Activated naive CD8-positive, alpha-beta T cell treated with anti-CD3 and anti-CD28 coated beads, Interleukin-2, amount 10 ng/mL, durations not matched to agents 7 days and 5 days (primary cell): ENCODE data around the gene BPIFB6. TPM values are rescaled to one million over a fixed set of nuclear protein-coding genes. Genes with fewer than 3 reads are reported as not detected.
"Not testable (repeated sequence)": the region's sequence is repeated elsewhere in the genome, so short reads cannot be mapped to it uniquely, and the experiment has no call there.

Experiments used
- ATAC-seq: fragments of 150-1000 bp; cut with Tn5 transposase; one replicate; pipeline ENCODE4 v1.10.0; 2021; ENCODE audit warnings: low read depth, moderate library complexity
- POLR2A ChIA-PET: fragments of 350-600 bp; sonication (Branson Sonifier 250); formaldehyde crosslinking; loops from one replicate; lab custom pipeline; 2021; ENCODE audit warnings: antibody characterized with exemption; lab: Charles Lee
- DNase-seq: peaks from one replicate; pipeline ENCODE4 v3.0.0; 2021
- H3K27ac Mint-ChIP-seq: one replicate; pipeline ENCODE4 v1.8.0; 2022; ENCODE audit warnings: mild to moderate bottlenecking, mixed read lengths
- H3K27me3 Mint-ChIP-seq: one replicate; pipeline ENCODE4 v1.8.0; 2022; ENCODE audit warnings: mild to moderate bottlenecking, moderate library complexity, mixed read lengths
- H3K36me3 Mint-ChIP-seq: one replicate; pipeline ENCODE4 v1.8.0; 2021; ENCODE audit warnings: mild to moderate bottlenecking, mixed read lengths
- H3K4me1 Mint-ChIP-seq: one replicate; pipeline ENCODE4 v1.8.0; 2021; ENCODE audit warnings: mixed read lengths
- H3K4me3 Mint-ChIP-seq: one replicate; pipeline ENCODE4 v1.8.0; 2022; ENCODE audit warnings: mild to moderate bottlenecking, moderate library complexity, mixed read lengths
- H3K9me3 Mint-ChIP-seq: one replicate; pipeline ENCODE4 v1.8.0; 2021; ENCODE audit warnings: mixed read lengths
- total RNA-seq, 2 experiments: library from RNA; stranded (reverse); gene quantifications; one replicate each; pipeline ENCODE4 v1.2.3, GENCODE V29; 2021

The BPIFB6 gene
- total RNA-seq, 2 experiments from 2014 or later: not detected

DNA sequence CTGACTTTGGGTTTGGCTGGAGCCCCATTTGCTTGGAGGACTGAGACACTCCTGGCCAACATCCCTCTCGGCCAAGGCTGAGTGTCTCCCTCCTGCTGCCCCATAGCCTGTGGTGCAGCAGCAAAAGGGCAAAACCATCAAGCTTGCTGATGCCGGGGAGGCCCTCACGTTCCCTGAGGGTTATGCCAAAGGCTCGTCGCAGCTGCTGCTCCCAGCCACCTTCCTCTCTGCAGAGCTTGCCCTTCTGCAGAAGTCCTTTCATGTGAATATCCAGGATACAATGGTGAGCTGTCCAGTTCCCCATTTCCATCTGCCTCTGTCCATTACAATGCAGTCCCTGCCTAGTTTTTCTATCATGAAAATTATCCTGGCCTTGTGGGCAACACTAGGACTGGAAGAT is 6.0 kb downstream of the BPIFB6 start:
- ATAC-seq (no peak), DNase-seq (no peak)
- Mint-ChIP-seq H3K9me3 (no peaks in the 10 kb centered on the region), H3K36me3 (no peaks in the 10 kb centered on the region), H3K27ac (no peak overlapping the region), H3K4me1 (no peaks in the 10 kb centered on the region), H3K4me3 (no peak overlapping the region), H3K27me3 (peaks cover 2% of the 10 kb centered on the region)
- POLR2A ChIA-PET: no interaction called here

DNA sequence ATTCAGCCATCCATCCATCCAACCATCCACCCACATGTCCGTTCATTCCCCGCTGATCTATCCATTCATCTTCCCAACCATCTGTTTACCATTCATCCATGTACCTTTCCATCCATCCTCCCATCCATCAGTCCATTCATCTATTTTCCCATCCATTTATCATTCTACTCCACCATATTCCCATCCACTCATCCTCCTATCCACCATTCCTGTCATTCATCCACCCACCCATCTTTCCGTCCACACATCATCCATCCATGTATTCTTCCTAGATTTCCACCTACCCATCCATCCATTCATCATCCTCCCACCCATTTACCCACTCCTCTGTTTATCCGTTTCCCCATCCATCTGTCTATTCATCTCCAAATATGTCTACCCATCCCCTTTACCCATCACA is 6.8 kb downstream of the BPIFB6 start:
- H3K4me1 Mint-ChIP-seq: no peaks in the 10 kb centered on the region
- no peak overlapping the region for H3K4me3 Mint-ChIP-seq
- H3K27ac Mint-ChIP-seq: no peak overlapping the region
- H3K9me3 Mint-ChIP-seq: no peaks in the 10 kb centered on the region
- H3K36me3 Mint-ChIP-seq: no peaks in the 10 kb centered on the region
- H3K27me3 Mint-ChIP-seq: peaks cover 2% of the 10 kb centered on the region
- no peak for ATAC-seq
- DNase-seq: no peak
- POLR2A ChIA-PET: no interaction called here

DNA sequence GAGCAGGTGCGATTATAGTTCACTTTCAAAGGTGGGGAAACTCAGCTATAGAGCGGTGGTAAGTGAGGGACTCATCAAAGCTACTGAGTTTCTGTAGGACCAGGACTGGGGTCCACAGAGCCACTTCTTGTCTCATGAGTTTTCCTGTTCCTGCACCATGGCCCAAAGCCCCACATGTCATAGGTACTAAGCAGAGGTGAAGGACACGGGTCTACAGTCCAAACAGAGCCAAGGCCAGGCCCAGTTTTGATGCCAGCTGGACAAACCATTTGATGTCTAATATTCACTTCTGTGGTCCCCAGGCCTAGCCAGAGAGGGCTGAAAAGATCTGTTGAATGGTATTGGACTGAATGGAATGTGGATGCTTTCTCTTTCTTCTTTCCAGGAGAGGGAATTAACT is 11.0 kb downstream of the BPIFB6 start:
- Mint-ChIP-seq H3K4me1 (no peaks in the 10 kb centered on the region), H3K27ac (no peak overlapping the region), H3K4me3 (no peak overlapping the region), H3K9me3 (peaks cover 4% of the 10 kb centered on the region), H3K27me3 (peaks cover 2% of the 10 kb centered on the region), H3K36me3 (no peaks in the 10 kb centered on the region)
- no peak for DNase-seq
- POLR2A ChIA-PET: no interaction called here
- ATAC-seq: no peak

DNA sequence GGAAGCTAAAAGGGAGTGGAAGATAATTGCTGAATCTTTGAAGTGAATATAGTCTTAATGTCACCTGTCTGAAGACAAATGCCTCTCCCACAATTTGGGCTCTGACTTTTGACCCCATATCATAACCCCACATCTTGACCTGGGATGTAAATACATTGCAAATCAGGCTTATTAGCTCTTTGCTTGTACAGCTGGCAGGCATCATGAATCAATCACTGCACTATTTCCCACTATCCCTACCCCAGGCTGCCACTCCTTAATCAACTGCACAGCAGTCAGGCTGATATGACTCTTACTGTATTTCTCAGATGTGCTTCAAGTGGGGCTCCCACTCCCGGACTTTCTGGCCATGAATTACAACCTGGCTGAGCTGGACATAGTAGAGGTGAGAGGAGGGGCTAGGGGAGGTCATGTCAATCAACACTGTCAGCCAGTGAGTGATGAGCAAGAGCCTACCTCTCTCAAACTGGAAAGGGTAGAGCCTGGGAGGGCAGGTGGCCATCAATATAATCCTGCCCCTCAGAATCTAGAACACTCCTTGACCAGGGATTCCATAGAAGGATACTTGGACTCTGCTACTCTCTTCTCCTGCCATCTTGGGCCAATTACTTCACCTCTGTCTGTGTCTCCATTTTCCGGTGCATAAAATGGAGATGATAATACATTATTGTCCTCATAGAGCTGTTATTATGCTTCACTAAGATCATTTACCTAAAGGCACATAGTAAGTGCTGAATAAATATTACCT is 11.7 kb downstream of the BPIFB6 start:
- Mint-ChIP-seq H3K4me1 (no peaks in the 10 kb centered on the region), H3K4me3 (no peak overlapping the region), H3K9me3 (peaks cover 4% of the 10 kb centered on the region), H3K27ac (no peak overlapping the region), H3K36me3 (no peaks in the 10 kb centered on the region), H3K27me3 (peaks cover 2% of the 10 kb centered on the region)
- DNase-seq (no peak), ATAC-seq (no peak)
- POLR2A ChIA-PET: no interaction called here

DNA sequence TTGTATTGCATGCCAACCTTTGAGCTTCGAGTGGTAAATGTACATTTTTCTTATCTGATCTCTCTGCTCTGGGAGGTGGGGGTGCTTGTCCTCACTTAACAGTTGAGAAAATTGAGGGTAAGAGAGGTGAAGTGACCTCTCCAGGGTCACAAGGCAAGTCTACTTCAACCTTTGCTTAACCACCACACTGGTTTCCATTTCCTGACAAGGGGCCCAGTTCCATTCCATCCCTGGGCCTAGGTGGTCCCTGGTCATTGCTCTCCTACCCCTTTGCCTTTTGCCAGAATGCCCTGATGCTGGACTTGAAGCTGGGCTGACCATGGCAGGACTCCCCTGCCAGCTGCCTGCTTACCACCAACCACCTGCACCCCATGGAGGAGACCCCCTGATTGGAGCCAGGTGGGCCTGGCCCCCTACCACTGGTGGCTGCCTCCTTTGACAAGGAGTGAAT is 12.3 kb downstream of the BPIFB6 start:
- H3K36me3 Mint-ChIP-seq: no peaks in the 10 kb centered on the region
- no peak for DNase-seq
- no peak overlapping the region for H3K4me3 Mint-ChIP-seq
- H3K27ac Mint-ChIP-seq: no peak overlapping the region
- POLR2A ChIA-PET: no interaction called here
- no peaks in the 10 kb centered on the region for H3K4me1 Mint-ChIP-seq
- H3K27me3 Mint-ChIP-seq: peaks cover 2% of the 10 kb centered on the region
- no peak for ATAC-seq
- peaks cover 4% of the 10 kb centered on the region for H3K9me3 Mint-ChIP-seq

DNA sequence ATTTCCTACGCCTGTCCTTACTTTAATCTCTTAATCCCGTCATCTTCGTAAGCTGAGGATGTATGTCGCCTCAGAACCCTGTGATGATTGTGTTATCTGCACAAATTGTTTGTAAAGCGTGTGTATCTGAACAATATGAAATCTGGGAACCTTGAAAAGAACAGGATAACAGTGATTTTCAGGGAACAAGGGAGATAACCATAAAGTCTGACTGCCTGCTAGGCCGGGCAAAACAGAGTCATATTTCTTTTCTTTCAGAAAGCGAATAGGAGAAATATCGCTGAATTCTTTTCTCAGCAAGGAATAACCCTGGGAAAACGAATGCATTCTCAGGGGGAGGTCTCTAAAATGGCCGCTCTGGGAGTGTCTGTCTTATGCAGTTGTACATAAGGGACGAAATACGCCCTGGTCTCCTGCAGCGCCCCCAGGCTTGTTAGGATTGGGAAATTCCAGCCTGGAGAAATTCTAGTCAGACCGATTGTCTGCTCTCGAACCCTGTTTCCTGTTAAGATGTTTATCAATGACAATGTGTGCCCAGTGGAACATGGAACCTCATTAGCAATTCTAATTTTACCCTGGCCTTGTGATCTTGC is 13.8 kb downstream of the BPIFB6 start:
- H3K4me3 Mint-ChIP-seq, ATAC-seq, POLR2A ChIA-PET, H3K9me3 Mint-ChIP-seq, H3K4me1 Mint-ChIP-seq, H3K27me3 Mint-ChIP-seq, H3K27ac Mint-ChIP-seq, H3K36me3 Mint-ChIP-seq, DNase-seq: not testable (repeated sequence)

DNA sequence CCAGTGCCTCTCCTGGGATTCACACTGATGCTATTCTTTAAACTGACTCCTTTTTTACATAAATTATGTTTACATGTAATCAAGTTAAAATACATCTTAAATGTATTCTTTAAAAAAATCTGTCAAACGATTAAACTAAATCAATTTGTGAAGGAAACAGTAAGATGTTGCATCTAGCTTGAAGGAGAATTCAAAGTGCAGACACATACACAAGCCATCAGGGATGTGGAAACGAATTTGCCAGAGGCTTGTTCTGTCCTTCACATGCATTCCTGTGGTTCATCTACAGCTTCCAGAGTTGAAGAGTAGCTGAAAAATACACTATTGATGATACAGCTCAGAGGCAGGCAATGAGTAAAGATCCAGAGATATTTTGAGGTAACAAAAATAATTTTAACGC is 15.0 kb downstream of the BPIFB6 start:
- ATAC-seq (no peak), DNase-seq (no peak)
- Mint-ChIP-seq H3K27ac (no peak overlapping the region), H3K36me3 (no peaks in the 10 kb centered on the region), H3K27me3 (no peaks in the 10 kb centered on the region), H3K9me3 (peaks cover 4% of the 10 kb centered on the region), H3K4me3 (no peak overlapping the region), H3K4me1 (no peaks in the 10 kb centered on the region)
- POLR2A ChIA-PET: no interaction called here

DNA sequence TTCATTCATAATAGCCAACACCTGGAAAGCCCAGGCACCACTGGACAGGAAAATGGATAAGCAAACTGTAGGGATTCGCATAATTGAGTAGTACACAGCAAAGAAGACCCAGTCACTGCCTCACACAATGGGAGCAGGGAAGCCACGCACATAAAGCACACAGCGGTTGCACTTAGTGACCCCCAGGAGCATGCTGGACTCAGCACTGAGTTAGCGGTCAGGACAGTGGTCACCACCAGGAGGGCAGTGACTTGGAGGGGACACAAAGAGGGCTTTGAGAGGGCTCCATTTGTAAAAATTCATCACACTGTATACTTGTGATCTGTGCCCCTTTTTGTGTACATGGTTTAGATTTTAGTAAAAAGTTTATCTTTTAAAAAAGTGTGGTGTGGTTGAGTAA is 19.9 kb downstream of the BPIFB6 start:
- ATAC-seq: no peak
- POLR2A ChIA-PET: no interaction called here
- no peaks in the 10 kb centered on the region for H3K36me3 Mint-ChIP-seq

DNA sequence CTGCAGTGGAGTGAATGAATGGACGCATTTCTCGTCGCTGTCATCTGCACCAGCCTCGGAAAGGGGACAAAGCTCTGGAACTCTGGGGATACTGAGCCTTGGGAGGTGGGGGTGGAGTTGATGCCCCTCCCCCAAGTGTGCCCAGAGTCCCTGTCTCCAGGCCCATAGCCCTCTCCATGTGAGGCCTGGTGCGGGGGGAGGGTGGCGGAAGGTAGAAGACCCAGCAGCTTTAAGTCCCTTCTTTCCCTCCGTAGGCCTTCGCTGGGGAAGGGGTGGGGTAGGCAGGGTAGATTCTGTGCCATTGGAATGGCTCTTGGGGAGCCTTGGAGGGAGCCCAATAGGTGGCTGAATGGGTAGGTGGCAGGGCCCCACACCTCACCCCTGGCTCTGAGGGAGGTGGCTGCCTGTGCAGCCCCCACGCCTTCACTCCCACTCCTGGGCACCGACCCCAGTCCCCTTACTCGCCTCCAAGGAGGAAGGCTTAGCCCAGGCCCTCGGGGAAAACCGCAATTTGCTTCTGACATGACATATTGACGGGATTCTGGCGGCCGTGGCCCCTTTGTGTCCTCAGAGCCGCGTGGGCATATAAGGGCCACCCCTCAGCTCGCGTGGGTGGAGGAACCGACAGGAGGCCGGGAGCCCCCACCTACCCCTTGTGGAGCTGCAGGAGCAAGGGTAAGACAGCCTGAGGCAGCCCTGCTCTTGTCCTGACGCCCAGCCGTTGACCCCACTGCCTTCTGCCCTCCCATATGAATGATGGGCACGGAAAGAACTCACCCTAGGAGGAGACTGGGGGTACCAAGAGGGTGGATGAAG is 22.1 kb downstream of the BPIFB6 start, which contains the start of gene BPIFB3:
TSS of gene BPIFB3 (plus strand) at position 613 of the 816 bp plus-strand sequence. CDS start 1,533 bp downstream, outside the sequence.
- Mint-ChIP-seq H3K4me3 (no peak within 1 kb of the TSS), H3K4me1 (no peaks in the 10 kb centered on the region), H3K36me3 (no peaks in the 10 kb centered on the region), H3K27ac (no peak within 1 kb of the TSS), H3K9me3 (no peaks in the 10 kb centered on the region), H3K27me3 (no peaks in the 10 kb centered on the region)
- POLR2A ChIA-PET: no interaction called here
- no peak for ATAC-seq
- DNase-seq: no peak

More for the DNA sequence above, 19.9 kb downstream of the BPIFB6 start:
- H3K27ac Mint-ChIP-seq: no peak overlapping the region
- no peak overlapping the region for H3K4me3 Mint-ChIP-seq
- H3K27me3 Mint-ChIP-seq: no peaks in the 10 kb centered on the region
- H3K9me3 Mint-ChIP-seq: peaks cover 2% of the 10 kb centered on the region
- no peak for DNase-seq
- H3K4me1 Mint-ChIP-seq: no peaks in the 10 kb centered on the region

DNA sequence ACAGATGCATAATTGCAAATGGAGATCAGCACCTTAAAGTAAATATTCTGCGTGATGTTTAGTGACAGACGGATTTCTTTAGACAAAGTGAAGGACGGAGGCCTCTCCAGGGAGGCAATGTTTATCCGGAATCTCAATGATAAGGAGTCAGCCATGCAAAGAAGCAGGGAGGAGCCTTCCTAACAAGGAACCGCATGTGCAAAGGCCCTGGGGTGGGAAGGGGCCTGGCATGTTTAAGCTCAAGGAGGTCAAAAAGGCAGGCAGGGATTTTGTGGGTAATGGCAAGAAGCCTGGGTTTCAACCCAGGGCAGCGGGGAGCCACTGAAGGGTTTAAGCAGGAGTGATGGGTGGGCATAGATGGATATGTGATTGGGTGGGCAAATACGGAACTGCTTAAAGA is 22.9 kb downstream of the BPIFB6 start:
- no peak overlapping the region for H3K4me3 Mint-ChIP-seq
- no peak for DNase-seq
- no peaks in the 10 kb centered on the region for H3K9me3 Mint-ChIP-seq
- no peaks in the 10 kb centered on the region for H3K27me3 Mint-ChIP-seq
- no peak for ATAC-seq
- POLR2A ChIA-PET: no interaction called here
- H3K4me1 Mint-ChIP-seq: no peaks in the 10 kb centered on the region
- no peaks in the 10 kb centered on the region for H3K36me3 Mint-ChIP-seq
- no peak overlapping the region for H3K27ac Mint-ChIP-seq

DNA sequence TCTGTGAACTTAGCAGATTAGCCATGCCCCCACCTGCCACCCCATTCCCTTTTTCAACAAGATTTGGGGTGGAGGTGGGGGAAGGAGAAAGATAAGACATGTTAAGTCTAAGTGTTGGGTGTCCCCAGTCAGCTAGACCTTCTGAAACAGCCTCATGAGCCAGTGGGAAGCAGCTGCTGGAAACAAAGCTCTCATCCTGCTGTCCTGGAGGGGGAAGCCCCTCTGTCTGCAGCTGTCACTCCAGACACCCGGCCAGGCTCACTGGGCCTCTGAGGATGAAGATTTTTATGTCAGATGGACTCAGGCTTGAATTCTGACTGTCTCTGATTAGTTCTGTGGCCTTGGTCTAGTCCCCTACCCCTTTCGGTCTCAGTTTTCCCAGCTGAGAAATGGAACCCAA is 23.3 kb downstream of the BPIFB6 start:
- H3K4me3 Mint-ChIP-seq: no peak overlapping the region
- H3K36me3 Mint-ChIP-seq: no peaks in the 10 kb centered on the region

DNA sequence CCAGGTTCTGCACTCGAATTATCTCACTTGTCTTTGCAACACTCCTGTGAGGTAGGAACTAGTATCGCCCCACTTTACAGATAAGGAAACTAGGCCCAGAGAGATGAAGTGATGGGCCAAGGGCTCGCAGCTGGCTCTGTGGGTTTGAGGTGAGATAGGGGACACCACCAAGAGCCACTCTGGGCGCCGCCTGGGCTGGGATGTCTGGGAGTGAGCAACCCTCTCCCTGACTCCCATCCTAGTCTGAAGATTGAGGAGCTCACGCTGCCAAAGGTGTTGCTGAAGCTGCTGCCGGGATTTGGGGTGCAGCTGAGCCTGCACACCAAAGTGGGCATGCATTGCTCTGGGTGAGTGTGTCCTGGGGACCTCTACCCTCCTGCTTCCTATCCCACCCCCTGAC is 27.7 kb downstream of the BPIFB6 start:
- H3K36me3 Mint-ChIP-seq: no peaks in the 10 kb centered on the region
- H3K4me3 Mint-ChIP-seq: no peak overlapping the region
- ATAC-seq (no peak), DNase-seq (no peak)
- H3K27ac Mint-ChIP-seq: no peak overlapping the region
- no peaks in the 10 kb centered on the region for H3K27me3 Mint-ChIP-seq
- POLR2A ChIA-PET: no interaction called here
- H3K4me1 Mint-ChIP-seq: no peaks in the 10 kb centered on the region
- H3K9me3 Mint-ChIP-seq: no peaks in the 10 kb centered on the region

More for the DNA sequence above, 23.3 kb downstream of the BPIFB6 start:
- ATAC-seq: no peak
- no peak for DNase-seq
- POLR2A ChIA-PET: no interaction called here
- no peaks in the 10 kb centered on the region for H3K4me1 Mint-ChIP-seq
- H3K27ac Mint-ChIP-seq: no peak overlapping the region
- no peaks in the 10 kb centered on the region for H3K9me3 Mint-ChIP-seq
- no peaks in the 10 kb centered on the region for H3K27me3 Mint-ChIP-seq

DNA sequence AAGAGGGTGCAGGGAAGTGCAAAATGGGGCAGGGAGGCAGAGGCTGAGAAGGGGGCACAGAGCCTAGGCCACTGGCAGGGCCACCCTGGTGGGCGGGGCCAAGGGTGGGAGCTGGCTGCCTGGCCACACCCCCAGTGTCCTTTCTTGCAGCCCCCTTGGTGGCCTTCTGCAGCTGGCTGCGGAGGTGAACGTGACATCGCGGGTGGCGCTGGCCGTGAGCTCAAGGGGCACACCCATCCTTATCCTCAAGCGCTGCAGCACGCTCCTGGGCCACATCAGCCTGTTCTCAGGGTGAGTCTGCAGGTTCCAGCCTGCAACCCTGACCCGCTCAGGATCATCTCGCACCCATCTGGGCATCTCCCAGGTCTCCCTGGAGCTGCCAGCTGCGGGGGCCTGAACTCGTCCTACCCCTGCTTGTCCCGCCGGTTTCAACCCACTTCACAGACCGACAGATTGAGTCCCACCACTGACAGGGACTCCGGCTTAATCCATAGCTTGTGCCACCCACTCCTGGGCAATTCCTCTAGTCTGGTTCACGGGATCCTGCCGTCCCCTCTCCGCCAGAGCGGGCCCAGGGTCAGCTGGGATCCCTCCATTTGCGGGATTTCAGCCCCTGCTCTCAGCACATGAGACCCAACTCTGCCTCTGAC is 28.4 kb downstream of the BPIFB6 start:
- H3K9me3 Mint-ChIP-seq: no peaks in the 10 kb centered on the region
- H3K4me3 Mint-ChIP-seq: no peak overlapping the region
- no peak overlapping the region for H3K27ac Mint-ChIP-seq
- no peak for DNase-seq
- POLR2A ChIA-PET: no interaction called here
- no peak for ATAC-seq
- no peaks in the 10 kb centered on the region for H3K27me3 Mint-ChIP-seq
- no peaks in the 10 kb centered on the region for H3K4me1 Mint-ChIP-seq
- no peaks in the 10 kb centered on the region for H3K36me3 Mint-ChIP-seq
